Progenitor cell of endocrine pancreas (in vitro differentiated cells): ENCODE data around the gene SLC35D1. TPM values are rescaled to one million over a fixed set of nuclear protein-coding genes. Genes with fewer than 3 reads are reported as not detected.

Source experiments
- DNase-seq: peaks from one replicate; pipeline ENCODE4 v3.0.0; 2021; ENCODE audit warnings: low spot score; ENCODE audit not compliant: unreplicated experiment
- H3K27ac Mint-ChIP-seq: 2 replicates; pipeline ENCODE4 v1.8.0; 2021; ENCODE audit warnings: mild to moderate bottlenecking, moderate library complexity, mixed read lengths
- H3K27me3 Mint-ChIP-seq: 2 replicates; pipeline ENCODE4 v1.8.0; 2021; ENCODE audit warnings: mixed read lengths
- H3K36me3 Mint-ChIP-seq: 2 replicates; pipeline ENCODE4 v1.8.0; 2022; ENCODE audit warnings: mixed read lengths; ENCODE audit not compliant: insufficient read depth
- H3K4me1 Mint-ChIP-seq: 2 replicates; pipeline ENCODE4 v1.8.0; 2021; ENCODE audit warnings: low read depth, mixed read lengths
- H3K4me3 Mint-ChIP-seq: 2 replicates; pipeline ENCODE4 v1.8.0; 2021; ENCODE audit warnings: low read depth, mild to moderate bottlenecking, moderate library complexity, mixed read lengths
- H3K9me3 Mint-ChIP-seq: 2 replicates; pipeline ENCODE4 v1.8.0; 2021; ENCODE audit warnings: low read depth, mixed read lengths
- total RNA-seq: library from RNA; stranded (reverse); gene quantifications from 2 replicates; pipeline ENCODE4 v1.2.1, GENCODE V29; 2021
- TF ChIP-seq, protein P1 (sequence below): fragments of 200-600 bp; sonication (generic); IDR thresholded peaks from one replicate; pipeline ENCODE4 v1.5.0; 2021; ENCODE audit warnings: antibody characterized with exemption, mild to moderate bottlenecking; ENCODE audit not compliant: unreplicated experiment

Gene SLC35D1
- total RNA-seq, 1 donor from 2014 or later, result 11.9 TPM

DNA sequence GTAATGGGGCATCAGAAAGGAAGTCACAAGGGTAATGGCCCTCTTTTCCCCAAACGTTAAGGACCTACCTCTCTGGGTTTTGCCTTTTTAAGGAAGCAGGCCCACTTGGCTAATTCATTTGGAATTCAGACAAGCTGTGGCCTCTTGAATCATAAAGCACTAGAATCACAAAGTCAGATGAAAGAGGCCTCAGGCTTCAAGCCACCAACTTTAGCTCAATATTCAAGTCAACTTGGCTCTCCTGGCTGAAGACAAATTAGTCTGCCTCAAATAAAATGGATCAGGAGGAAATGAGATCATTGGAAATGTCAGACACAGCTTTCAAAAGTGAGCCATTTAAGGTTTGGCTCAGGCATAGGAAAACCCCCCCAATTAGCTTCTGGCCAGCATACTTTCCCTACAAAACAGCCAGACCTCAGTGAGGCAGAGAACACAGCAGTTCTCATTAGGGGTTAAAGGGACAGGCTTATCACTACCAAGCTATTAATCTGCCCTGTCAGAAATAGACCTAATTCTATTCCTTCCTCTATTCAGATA is 34.3 kb downstream of the SLC35D1 start:
- no peak for DNase-seq
- no peaks in the 10 kb centered on the region for H3K27me3 Mint-ChIP-seq
- peaks cover 24% of the 10 kb centered on the region for H3K4me1 Mint-ChIP-seq
- H3K4me3 Mint-ChIP-seq, result no peak overlapping the region
- H3K27ac Mint-ChIP-seq, result peak overlapping the region; percentile 85
- TF ChIP-seq, protein P1, sequence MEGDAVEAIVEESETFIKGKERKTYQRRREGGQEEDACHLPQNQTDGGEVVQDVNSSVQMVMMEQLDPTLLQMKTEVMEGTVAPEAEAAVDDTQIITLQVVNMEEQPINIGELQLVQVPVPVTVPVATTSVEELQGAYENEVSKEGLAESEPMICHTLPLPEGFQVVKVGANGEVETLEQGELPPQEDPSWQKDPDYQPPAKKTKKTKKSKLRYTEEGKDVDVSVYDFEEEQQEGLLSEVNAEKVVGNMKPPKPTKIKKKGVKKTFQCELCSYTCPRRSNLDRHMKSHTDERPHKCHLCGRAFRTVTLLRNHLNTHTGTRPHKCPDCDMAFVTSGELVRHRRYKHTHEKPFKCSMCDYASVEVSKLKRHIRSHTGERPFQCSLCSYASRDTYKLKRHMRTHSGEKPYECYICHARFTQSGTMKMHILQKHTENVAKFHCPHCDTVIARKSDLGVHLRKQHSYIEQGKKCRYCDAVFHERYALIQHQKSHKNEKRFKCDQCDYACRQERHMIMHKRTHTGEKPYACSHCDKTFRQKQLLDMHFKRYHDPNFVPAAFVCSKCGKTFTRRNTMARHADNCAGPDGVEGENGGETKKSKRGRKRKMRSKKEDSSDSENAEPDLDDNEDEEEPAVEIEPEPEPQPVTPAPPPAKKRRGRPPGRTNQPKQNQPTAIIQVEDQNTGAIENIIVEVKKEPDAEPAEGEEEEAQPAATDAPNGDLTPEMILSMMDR, result no peak
- H3K36me3 Mint-ChIP-seq, result peaks cover 8% of the 10 kb centered on the region
- no peaks in the 10 kb centered on the region for H3K9me3 Mint-ChIP-seq

DNA sequence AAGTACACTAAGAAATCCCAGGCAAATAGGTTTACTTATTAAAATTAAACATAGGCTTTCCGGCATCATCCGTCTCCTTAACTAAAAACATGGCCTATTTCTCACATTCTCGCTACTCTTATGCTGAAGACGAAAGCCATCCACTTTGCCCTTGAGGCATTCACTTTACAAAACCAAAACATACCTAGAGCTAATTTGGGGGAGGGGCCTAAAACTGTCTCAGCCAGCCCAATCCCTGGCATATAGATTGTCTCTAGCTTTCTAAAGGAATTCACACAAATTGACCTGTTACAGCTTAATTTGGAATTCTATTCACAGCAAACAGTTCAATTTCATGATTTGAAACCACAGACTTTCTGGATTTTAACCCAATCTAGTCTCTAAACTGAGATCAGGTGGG is 34.8 kb downstream of the SLC35D1 start:
- peaks cover 24% of the 10 kb centered on the region for H3K4me1 Mint-ChIP-seq

DNA sequence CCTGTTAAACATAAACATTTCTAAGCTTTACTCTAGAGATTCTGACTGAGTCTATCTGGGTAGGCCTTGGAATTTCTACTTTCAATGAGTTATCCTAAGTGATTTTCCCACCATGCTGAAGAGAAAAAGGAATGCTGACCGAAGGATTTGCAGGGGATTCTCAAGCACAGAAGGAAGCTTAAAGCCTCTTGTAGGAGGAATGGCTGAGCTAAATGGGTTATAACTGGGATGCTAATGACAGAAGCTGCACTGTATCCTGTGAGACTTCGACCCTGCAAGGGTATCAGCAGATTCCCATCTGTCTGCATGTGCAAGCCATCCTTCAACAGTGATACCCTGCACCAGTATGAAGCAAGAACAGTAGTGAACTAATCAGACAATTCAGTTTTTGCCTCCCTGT is 35.4 kb downstream of the SLC35D1 start:
- H3K9me3 Mint-ChIP-seq, result no peaks in the 10 kb centered on the region
- TF ChIP-seq, protein P1, result no peak
- no peak overlapping the region for H3K4me3 Mint-ChIP-seq
- peaks cover 8% of the 10 kb centered on the region for H3K36me3 Mint-ChIP-seq
- DNase-seq, result no peak
- no peaks in the 10 kb centered on the region for H3K27me3 Mint-ChIP-seq
- peak overlapping the region; percentile 85 for H3K27ac Mint-ChIP-seq
- H3K4me1 Mint-ChIP-seq, result peaks cover 24% of the 10 kb centered on the region

More for the DNA sequence above, 34.8 kb downstream of the SLC35D1 start:
- Mint-ChIP-seq H3K36me3 (peaks cover 8% of the 10 kb centered on the region), H3K9me3 (no peaks in the 10 kb centered on the region), H3K27me3 (no peaks in the 10 kb centered on the region), H3K4me3 (no peak overlapping the region), H3K27ac (peak overlapping the region; percentile 85)
- no peak for DNase-seq
- TF ChIP-seq, protein P1, result no peak

DNA sequence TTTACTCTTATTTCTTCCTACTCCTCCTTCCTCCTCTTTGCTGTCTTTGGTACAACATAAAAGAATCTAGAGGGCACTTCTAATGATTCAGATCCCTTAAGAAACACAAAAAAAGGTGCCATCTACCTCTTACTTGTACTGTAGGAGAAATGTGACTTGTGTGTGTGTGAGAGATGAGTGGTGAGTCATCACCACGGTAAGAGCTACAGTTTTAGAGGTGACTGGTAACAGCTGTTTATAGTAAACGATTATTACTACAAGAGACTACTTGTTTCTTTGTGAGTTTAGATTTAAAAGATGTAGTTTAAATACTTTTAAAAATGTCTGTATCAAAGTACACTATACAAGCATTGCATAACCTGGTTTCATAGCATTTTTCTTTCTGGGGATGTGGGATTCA is 40.4 kb downstream of the SLC35D1 start:
- TF ChIP-seq, protein P1, result no peak
- H3K27ac Mint-ChIP-seq, result no peak overlapping the region
- no peak for DNase-seq
- H3K36me3 Mint-ChIP-seq, result peaks cover 25% of the 10 kb centered on the region
- no peak overlapping the region for H3K4me3 Mint-ChIP-seq
- H3K4me1 Mint-ChIP-seq, result peaks cover 1% of the 10 kb centered on the region
- H3K27me3 Mint-ChIP-seq, result no peaks in the 10 kb centered on the region
- H3K9me3 Mint-ChIP-seq, result no peaks in the 10 kb centered on the region

DNA sequence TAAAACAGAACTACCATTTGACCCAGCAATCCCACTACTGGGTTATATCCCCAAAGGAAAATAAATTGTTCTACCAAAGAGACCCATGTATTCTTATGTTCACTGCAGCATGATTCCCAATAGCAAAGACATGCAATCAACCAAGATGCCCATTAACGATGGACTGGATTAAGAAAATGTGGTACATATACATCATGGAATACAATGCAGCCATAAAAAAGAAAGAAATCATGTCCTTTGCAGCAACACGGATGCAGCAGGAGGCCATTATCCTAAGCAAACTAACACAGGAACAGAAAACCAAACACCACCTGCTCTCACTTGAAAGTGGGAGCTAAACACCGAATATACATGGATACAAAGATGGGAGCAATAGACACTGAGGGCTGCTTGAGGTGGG is 44.2 kb downstream of the SLC35D1 start:
- H3K27me3 Mint-ChIP-seq, result no peaks in the 10 kb centered on the region
- H3K4me1 Mint-ChIP-seq, result no peaks in the 10 kb centered on the region
- TF ChIP-seq, protein P1, result no peak
- DNase-seq, result no peak
- no peak overlapping the region for H3K4me3 Mint-ChIP-seq
- H3K36me3 Mint-ChIP-seq, result peaks cover 31% of the 10 kb centered on the region
- H3K9me3 Mint-ChIP-seq, result no peaks in the 10 kb centered on the region
- no peak overlapping the region for H3K27ac Mint-ChIP-seq
